Urothelium cell line (cell line): ENCODE measurements around the gene IMMP2L.
"Not testable (repeated sequence)": the region's sequence is repeated elsewhere in the genome, so short reads cannot be mapped to it uniquely, and the experiment has no call there.

Experiments used
- DNase-seq: peaks from one replicate; pipeline ENCODE4 v3.0.0; 2011; ENCODE audit warnings: low spot score, mixed read lengths
- FAIRE-seq: peaks from 2 replicates; lab custom pipeline; 2011; peaks lifted over from hg19 to GRCh38; lab: Jason Lieb, UNC

The IMMP2L gene

DNA sequence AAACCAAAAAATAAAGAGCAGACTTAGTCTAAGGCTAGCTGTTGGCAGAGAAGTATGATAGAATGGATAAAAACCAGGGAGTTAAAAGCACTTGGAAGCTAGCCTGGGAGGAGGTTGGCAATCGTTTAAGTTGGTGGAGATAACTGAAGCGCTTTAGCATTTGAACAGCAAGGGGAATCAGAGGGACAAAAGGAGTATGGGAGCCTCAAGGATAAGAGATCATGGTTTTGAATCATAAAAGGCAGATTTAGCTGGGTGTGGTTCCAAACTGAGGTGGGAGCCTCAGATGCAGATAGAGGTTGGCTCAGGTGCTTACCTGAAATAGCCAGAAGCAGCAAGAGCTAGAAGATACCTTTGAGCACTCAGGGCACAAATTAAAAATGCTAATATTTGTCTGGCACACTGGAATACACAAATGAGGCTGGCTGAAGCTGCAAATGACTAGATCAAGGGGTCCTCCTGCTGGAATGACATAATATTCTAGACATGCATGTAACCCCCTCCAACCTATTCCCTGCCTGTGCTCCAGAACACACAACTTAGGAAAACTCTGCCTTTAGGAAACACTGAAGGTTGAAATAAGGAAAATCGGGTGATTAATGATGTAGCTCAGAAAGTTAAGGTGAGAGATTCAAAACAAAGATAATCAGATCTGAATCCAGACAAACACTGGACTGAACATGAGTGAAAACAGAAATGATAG, 843.6 kb downstream of the IMMP2L start:
- no peak for FAIRE-seq
- DNase-seq = no peak

DNA sequence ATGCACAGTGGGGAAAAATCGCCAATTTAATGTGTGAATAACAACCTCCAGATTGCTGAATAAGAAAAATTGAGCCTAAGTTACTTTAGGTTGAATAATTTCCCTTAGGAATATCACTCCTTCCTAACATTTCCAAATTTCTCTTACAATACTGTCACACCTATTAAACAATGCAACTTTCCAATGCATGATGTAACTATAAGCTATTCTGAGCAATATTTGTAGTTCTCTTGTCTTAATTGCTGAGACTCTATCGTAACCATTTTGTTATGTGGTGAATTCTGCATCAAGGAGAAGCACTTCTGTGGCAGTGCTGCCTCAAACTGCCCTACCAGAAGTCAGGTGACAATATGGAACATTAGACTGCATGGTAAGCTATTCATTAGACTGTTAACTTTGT, 858.1 kb downstream of the IMMP2L start:
- FAIRE-seq = no peak
- no peak for DNase-seq

DNA sequence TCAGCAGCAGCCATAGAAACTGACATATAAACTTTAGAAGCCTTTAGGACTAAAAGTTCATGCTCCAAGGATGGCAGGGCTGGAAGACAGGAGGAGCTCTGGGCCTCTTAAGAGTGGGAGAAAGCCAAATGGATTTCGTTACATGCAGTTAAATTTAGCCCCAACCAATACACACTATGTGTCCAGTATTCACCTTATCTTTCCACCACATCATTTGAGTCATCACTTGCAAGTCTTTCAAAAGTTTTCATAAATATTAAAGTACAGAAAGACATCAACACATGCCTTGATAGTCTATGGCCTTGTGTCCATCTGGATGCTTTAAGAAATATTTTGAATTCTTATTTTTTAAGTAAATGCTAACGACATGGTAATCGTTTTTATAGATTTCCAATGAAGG, 863.7 kb downstream of the IMMP2L start:
- FAIRE-seq (no peak), DNase-seq (no peak)

DNA sequence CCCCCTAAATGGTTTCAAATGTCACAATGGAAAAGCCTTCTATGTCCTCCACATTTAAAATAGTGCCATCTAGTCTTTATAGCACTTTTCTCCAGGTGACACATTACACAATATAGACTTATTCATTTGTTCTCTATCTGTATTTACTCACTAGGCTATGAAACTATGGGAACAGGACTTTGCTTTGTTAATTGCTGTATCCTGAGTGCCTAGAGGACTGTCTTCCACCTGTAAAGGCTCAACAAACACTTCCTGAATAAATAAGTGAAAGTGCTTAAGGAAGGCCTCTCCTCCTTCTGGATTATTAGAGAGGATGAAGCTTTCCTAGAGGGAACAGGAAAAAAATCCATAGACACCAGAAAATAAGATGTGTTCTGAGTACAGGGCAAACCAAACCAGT, 868.9 kb downstream of the IMMP2L start:
- FAIRE-seq (no peak), DNase-seq (no peak)

DNA sequence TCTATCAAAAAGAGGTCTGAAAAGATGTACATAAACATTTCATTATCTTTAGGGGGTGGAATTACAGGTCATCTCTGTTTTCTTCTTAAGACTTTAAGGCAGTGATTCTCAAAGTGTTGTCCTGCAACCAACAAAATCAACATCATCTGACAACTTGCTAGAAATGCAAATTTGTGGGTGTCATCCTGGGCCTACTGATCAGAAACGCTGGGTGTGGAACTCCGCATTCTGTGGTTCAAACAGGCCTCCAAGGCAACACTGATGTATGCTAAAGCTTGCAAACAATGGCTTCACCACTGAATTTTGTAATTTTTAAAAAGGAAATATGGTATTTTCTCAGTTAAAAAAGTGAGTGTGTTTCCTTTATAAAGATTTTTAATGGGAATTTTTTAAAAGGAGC, 873.4 kb downstream of the IMMP2L start:
- DNase-seq (no peak), FAIRE-seq (no peak)

DNA sequence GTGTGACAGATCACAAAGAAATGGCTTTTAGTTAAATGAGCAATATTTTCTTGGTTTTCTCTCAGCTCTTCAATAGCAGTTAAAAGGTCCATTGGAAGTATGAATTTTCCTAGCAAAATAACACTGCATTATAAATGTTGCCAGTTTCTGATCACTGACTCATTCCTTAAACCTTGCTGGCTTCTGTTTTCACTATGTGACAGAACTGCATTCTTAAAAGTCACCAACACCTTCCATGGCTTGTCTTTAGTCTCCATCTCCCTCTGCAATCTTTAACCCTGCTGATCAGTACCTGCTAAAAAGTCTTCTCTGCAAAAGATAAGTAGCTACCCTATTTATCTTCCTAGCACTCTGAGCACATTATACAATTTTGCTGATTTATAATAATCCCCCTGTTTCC, 876.4 kb downstream of the IMMP2L start:
- DNase-seq (no peak), FAIRE-seq (no peak)

DNA sequence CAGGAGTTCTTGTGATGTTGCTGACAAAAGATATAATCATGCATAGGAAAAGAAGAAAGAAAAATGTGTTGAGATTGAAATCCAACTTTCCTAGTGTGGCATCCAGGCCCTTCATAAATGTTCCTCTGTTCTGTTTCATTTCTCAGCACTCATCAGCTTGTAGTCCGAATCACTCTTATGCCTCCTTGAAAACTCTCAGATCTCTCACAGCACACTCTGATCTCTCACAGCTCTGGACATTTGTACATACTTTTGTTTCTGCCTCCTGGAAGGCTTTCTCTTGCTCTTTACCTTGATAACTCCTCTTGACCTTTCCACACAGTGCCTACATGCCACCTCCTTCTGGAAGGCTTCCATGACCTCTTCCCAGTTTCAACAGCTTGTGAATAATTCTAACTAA, 880.4 kb downstream of the IMMP2L start:
- no peak for FAIRE-seq
- no peak for DNase-seq

DNA sequence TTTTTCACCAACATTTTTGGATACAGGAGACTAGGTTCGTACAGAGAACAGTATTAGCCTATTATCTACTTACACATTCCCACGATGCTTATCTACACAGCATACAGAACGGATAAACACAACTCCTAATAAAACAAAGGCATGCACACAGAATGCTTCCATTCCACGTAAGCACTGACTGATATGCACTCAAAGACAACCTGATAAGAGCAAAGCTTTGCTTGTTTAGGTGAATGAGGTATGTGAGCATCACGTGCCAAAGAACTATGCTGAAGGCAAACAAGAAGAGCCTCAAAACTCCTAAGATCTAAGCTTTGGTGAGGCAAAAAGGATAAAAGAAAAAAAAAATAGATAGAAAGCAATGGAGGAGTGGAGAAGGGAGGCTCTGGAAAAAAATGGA, 884.9 kb downstream of the IMMP2L start:
- no peak for FAIRE-seq
- DNase-seq = no peak

DNA sequence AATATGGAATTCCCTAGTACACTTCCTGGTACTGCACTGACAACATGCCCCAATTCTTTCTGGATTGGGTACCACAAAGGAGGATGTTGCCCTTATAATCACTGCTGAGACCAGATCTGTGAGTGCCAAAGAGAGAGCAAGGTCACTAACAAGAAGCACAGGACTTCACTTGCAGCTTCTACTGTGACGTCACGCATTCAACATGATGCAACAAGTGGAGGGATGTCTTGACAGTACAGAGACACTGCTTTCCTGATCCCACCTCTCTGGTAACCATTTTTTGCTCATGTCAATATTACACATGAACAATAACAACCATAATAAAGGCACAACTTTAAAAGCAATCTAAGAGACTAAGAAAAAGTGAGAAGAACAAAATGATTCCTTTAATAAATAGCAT, 885.5 kb downstream of the IMMP2L start:
- DNase-seq = no peak
- no peak for FAIRE-seq

DNA sequence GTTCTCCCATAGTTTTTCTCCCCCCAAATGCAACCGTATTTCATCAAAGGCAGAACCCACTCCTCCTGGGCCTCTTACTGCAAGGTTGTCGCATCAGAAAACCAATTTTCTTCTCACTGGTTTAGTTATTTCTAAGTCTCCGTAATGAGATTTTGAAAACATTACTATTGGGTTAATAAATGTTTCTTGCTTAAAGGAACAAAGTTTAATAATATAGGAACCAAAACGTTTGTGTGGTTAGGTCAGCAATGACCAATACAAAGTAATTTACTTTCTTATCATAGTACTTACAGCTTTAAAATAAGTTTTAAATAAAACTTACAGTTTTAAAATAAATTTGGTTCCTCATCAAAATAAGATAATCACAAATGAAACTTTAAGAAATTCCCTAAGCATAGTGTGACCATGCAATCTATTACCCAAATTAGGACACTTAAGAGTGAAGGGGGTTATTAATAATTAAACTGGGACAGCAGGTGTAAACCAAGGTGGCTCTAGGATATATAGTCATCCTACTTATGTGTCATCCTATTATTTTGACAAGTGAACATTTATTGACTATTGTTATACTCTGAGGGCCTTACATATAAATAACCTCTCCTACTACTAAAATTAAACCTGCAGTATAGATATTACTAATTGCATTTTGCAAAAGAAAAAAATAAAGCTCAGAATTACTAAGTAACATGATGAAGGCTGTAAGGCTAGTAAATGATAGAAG, 886.7 kb downstream of the IMMP2L start:
- no peak for DNase-seq
- FAIRE-seq = no peak

DNA sequence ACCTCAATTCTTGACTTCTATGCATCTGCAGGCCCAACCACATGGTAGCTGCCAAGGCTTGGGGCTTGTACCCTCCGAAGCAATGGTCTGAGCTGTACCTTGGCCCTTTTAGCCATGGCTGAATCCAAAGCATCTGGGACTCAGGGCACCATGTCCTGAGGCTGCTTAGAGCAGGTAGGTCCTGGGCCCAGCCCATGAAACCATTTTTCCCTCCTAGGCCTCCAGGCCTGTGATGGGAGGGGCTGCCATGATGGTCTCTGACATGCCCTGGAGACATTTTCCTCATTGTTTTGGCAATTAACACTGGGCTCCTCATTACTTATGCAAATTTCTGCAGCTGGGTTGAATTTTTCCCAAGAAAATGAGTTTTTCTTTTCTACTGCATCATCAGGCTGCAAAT, 889.1 kb downstream of the IMMP2L start:
- DNase-seq (no peak), FAIRE-seq (no peak)

DNA sequence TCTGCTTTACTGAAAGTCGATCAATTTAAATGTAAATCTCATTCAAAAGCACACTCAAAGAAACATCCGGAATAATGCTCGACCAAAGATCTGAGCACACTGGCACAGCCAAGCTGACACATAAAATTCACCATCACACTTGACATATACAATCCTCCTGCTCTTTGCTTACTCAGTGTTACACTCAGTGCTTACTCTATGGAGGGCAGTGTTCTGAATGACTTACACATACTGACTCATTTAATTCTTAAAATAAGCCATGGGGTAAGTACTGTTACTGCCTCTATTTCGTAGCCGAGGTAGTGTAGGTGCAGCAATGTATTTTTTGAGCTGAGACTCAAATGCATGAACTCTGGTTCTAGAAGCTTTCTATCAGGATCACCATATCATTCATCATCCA, 892.9 kb downstream of the IMMP2L start:
- no peak for DNase-seq
- no peak for FAIRE-seq

DNA sequence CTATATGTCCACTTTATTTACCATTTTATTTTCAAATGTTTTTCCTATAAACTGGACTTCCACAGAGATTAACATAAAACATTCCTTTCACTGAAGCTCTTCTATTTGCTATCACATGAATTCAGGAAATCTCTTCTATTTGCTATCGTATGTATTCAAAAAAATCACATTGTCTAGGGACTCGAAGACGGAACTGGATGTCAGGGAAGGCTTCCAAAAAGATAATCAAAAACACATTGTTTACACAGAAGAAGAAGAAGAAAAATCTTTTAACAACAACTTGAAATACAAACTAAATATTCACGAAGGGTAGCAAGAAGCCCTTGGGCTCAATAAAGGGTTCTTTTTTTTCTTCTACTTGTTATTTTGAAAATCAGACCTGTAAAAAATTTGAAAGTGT, 897.5 kb downstream of the IMMP2L start:
- FAIRE-seq (no peak), DNase-seq (no peak)

DNA sequence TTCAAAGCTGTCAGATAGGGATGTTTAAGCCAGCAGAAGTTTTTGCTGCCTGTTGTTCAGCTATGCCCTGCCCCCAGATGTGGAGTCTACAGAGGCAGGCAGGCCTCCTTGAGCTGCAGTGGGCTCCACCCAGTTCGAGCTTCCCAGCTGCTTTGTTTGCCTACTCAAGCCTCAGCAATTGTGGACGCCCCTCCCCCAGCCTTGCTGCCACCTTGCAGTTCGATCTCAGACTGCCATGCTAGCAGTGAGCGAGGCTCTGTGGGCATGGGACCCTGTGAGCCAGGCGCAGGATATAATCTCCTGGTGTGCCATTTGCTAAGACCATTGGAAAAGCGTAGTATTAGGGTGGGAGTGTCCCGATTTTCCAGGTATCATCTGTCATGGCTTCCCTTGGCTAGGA, 901.7 kb downstream of the IMMP2L start:
- not testable (repeated sequence) for FAIRE-seq, DNase-seq

DNA sequence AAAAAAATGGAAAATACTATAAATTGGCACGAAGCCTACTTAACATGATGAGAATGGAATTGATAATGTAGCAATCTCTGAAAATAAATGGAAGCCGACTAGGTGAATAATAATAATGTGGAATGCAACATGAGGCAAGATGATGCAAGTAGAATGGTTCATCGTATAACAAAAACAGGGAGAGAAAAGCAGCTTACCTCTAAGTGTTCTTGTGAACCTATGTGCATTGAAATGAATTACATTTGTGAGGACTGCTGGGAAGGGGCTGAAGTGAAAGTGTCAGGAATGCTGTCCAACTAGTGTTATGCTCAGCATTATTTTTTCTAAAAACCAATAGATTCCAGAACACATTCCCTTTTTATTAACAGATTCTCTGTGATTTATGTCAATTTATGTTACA, 912.0 kb downstream of the IMMP2L start:
- DNase-seq (no peak), FAIRE-seq (no peak)

DNA sequence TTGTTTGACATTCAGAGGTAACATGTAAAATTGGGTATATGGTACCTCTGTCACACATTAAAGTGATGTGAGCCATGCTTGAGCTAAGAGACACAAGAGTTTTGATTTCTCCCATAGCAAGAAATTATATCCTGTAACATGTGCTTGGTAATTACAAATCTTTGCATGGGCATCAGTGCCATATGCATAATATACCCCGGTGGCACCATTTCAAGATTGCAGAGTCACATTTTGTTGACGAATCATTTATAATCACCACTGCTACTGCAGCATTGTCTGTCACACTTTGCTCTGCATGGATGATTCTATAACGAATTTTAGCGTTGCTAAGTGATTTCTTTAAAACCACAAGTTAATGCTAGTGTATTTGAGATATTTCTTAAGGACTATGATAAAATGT, 915.0 kb downstream of the IMMP2L start:
- no peak for DNase-seq
- no peak for FAIRE-seq

DNA sequence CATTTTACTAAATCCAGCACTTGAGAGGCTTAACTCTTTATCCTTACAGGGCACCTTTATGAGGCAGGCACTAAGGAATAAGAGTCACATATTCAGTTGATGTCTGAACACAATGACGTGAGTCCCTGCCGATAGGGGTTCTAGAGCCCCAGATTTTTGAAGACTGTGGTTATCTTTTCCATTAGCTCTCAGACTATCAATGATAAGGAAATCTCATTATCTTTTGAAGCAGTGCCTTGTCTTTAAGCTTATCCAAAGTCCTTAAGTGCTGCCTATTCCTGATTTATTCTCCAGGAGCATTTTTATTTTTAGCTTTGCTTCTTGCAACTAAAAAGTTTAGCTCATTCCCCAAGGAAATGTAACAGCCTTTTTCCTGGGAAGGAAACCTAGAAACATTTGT, 915.5 kb downstream of the IMMP2L start:
- FAIRE-seq (no peak), DNase-seq (no peak)

DNA sequence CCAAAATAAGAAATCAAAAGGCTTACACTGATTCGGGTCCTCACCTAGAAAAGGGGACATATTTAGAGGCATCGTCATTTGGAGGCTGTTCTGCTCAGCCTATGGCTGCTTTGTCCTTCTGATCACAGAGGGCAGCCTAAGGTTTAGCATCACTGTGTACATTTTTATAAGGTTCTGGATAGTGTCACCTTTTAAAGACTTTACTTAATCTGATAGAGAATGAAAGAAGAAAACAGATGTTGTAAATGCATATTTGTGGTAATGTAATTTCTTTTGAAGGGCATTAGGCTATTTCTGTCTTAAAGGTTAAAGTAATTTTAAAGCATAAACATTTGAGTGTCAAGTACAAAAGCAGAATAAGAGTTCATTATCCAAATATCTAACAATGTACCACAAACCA, 916.7 kb downstream of the IMMP2L start:
- DNase-seq (no peak), FAIRE-seq (no peak)

DNA sequence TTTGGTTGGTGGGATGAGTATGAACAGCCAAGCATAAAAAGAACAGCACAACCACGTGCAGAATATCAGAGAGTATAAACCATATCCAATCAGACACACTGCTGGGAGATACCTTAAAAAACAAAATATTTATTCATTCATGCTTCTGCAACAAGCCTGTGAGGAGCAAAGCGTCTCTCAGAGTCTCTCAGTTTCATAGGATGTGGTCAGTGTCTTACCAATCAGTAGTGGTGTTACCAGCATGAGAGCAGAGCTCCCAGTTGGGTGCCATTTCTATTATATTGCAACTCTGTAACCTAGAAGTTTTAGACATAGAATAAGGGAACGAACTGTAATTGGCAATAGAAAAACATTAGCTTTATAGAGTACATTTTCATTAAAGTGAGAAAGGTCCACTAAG, 917.2 kb downstream of the IMMP2L start:
- FAIRE-seq (no peak), DNase-seq (no peak)

DNA sequence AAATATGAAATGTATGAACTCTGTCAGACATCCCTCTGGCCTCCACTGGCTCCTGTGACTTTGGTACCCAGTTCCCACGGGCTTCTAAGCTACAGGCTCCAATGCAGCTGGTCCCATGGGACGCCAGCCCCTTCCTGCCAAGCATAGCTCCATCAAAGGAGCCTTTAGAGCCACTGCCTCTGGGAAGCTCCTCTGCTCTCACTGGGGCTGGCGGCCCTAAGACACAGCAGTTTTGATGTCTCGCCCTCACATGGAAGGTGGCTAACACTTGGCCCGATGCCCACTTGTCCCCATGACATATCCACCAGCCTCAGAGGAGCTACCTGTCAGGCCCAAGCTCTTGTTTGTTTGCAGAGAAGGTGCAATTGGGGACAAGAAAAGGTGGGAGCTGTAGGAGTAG, 925.0 kb downstream of the IMMP2L start:
- FAIRE-seq = no peak

DNA sequence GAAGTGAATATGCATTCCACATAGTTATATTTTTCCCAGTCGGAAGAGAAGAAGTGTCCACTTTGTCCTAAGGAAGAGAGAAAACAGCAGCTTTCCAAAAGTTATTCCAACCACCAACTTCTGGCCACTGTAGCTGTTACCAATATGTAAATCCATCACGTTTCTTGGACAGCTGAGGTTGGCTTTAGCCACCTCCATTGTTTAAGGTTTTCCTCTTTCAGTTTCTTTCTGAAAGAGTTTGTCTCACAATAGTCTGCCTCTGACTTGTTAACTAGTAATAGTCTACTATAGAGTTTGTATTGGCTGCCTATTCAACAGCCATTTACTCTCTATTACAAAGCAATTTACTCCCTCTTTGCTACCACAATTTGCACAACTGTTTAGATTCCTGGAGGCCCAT, 929.0 kb downstream of the IMMP2L start:
- FAIRE-seq (no peak), DNase-seq (no peak)

More for the DNA sequence above, 925.0 kb downstream of the IMMP2L start:
- no peak for DNase-seq

DNA sequence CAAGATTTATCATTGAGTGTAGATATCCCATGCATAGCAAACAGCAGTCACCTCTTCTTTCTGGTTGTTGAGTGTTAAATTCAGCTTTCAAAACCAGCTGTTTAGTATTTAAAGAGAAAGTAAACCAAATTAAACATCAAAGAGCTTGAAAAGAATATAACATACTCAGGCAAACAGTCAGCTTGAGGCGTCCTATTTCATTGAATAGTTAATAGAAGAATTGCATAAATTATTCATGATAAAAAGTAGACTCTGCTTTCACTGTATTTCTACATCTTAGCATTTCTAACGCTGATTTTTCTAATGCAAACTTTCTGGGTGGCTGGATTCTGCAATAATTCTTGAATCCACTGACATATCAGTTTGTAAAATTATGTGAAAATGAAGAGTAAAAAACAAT, 935.9 kb downstream of the IMMP2L start:
- DNase-seq = no peak

DNA sequence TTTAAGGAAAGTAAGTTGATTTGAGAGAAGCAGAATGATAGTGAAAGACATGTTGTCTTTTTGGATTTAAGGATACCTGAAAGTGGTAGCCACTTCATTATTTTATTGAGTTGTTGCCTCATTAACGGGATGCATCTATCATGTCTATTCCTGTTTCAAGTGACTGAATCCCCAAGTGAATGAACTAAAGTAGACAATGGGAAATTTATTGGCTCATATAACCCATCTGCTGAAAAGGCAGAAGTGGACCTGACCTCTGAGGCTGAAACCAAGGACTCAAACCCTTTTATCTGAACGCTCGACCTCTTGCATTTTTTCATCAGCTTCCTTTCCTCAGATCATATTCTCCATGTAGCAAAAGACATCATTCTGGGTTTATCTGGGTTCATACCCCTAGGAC, 937.0 kb downstream of the IMMP2L start:
- DNase-seq (no peak), FAIRE-seq (no peak)

More for the DNA sequence above, 935.9 kb downstream of the IMMP2L start:
- no peak for FAIRE-seq
